Activated CD4-positive, alpha-beta T cell treated with anti-CD3 and anti-CD28 coated beads, Interleukin-10, Interleukin-2, amounts not matched to agents 100 ng/mL and 50 ng/mL, durations not matched to agents 16 hours and 8 hours (primary cell): ENCODE measurements around the gene JAKMIP1.
A peak's percentile ranks its signal among the peaks of the same experiment; 100 is the strongest.

Experiments
- DNase-seq: peaks from one replicate; pipeline ENCODE4 v3.0.0-alpha.2; 2020

JAKMIP1 gene

DNA sequence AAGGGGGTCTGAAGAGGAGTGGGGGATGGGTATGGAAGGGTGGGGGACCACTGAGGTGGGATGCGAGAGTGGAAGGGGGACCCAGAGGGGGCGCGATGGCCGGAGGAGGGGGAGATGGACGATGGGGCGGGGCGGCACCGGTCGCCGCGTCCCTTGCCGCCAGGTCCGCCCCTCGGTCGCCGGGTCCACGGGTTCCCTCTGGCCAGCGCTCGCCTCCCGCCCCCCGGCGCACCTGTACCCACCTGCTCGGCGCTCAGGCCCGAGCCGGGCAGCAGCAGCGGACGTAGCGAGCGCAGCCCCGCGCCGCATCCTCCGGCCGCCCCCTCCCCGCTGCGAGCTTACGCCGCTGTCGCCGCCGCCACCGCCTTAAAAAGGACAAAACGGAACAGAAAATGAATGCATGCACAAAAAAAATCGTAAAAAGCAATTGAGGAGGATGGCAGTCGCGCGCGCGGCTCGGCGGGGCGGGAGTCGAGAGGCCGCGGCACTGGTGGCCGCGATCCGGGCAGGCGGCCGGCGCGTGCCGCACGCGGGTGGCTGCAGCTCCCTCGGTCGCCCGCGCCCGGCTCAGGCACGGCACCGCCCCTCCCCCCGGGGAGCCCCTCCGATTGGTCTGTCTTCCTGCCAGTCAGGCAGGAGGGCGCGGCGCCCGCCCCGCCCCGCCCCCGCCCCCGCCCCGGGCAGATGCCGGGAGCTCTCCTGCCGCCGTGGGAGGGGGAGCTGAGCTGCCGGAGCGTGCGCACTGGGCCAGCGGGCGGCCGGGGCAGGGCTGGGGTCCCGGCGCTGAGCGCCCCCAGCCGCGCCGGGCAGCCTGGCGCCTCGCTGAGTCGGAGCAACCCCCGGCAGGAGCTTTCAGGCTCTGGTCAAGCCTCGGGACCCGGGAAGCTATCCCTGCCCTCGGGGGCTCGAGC lies at the start of gene JAKMIP1:
Gene JAKMIP1 (minus strand): TSS at position 539 of the 911 bp plus-strand sequence. CDS start 87,699 bp downstream, outside the sequence.
- peak; percentile 95 for DNase-seq

DNA sequence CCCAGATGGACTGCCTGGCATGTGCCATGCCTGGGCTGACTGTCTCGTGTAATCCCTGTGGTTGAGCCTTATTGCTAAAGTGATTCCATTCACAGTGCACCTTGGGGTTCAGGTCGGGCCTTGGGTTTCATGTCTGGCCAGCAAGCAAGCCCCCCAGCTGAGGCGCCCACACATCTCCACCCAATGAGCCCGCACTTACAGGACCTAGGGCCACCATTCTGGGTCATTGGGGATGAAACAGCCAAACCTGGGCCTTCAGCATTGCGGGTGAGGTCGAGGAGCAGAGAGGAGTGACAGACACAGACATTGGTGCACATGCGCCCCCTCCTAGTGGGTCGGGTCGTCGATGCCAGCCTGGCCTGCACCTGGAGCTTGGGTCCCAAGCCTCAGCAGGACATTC lies 48.0 kb upstream of the JAKMIP1 start:
- DNase-seq, result no peak

DNA sequence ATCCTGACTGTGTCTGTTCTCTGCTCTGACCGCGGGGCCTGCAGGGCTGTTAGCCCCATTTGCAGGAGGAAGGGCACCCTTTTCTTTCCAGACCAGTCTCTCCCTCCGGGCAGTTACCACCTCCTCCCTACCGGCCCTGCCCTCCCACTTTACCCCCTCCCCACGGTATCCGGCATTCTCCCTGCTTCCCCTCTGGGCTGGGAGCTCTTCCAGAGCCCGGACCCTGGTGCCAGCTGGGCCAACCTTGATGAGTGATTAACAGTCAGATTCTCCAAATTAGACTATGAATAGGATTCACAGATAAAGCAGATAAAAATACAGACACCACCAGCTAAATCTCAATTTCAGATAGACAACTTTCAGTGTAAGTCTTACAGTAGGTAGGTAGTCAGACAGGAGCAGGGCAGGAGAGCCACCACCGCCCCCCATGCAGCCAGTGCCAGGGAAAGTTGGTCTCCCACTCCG lies 45.9 kb upstream of the JAKMIP1 start:
- no peak for DNase-seq

DNA sequence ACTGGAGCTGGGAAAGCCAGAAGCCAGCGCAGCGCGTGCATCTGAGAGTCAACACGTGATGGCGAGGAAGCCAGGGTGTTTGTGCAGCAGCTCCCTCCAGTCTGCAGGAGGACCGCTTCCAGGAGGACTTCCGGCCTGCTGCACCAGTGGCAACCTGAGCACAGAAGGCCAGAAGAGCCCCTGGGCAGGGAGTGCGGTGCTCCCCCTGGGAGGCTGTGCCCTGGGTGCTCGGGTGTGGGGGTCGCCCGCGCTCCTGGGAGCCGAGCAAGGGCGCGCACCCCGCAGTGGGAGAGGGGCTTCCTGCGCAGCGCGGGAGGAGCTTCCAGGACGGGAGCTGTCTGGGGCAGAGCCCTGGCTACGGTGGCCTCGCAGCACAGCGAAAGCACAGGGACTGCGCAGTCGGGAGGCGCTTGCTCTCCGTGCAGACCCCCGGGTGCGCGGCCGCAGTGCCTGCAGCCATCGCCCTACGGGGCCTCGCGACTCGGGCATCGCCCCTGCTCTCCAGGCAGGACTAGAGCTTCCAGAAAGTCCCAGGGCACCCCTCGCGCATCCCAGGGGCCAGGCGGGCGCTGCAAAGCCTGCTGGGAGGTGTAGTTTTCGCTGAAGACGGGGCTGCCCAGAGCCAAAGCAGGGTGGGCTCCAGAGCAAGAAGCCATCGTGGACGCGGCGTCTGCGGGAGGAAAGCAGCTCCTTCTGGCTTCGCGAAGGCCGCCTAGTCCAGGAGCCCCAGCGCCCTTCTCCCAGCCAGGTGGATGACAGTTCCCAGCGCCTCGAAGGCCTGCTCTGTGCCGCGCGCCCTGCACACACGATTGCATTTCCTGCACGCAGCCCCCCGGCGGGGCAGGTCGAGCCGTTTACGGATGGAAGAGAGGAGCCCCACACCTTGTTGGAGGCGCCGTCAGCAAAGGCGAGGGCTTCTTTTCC lies 45.2 kb upstream of the JAKMIP1 start:
- DNase-seq, result no peak

DNA sequence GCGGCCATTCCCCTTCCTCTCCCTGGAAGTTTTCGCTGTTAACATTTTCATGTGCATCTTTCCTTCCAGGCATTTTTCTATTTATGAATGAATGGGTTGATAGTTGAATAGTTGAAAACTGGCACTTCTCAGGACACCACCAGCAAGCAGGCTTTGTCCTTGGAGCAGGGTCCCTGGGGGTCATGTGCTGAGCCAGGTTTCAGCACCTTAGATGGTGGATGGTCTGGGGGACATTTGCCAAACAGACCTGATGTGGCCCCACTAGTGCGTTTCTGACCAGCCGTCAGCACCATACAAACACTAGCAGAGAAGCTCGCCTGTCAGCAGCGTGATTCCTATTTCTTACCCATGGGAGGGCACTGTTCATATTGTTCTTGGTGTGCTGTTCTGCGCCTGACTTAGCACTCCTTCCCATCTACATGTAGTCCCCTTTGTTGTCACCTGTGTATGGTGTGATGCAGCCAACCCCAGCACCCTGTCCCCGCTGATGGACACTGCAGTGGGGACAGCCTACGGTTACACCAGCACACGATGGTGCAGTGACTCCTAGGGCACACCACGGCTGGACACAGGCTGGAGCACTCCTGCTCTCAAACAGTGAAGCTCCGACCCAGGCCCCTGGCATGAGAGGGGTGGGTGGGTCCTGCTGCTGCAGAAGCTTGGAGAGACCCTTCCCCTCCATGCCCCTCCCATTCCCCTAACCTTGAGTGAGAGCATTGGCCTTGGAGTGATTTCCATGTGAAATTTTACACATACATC lies 42.1 kb upstream of the JAKMIP1 start:
- DNase-seq, result no peak

DNA sequence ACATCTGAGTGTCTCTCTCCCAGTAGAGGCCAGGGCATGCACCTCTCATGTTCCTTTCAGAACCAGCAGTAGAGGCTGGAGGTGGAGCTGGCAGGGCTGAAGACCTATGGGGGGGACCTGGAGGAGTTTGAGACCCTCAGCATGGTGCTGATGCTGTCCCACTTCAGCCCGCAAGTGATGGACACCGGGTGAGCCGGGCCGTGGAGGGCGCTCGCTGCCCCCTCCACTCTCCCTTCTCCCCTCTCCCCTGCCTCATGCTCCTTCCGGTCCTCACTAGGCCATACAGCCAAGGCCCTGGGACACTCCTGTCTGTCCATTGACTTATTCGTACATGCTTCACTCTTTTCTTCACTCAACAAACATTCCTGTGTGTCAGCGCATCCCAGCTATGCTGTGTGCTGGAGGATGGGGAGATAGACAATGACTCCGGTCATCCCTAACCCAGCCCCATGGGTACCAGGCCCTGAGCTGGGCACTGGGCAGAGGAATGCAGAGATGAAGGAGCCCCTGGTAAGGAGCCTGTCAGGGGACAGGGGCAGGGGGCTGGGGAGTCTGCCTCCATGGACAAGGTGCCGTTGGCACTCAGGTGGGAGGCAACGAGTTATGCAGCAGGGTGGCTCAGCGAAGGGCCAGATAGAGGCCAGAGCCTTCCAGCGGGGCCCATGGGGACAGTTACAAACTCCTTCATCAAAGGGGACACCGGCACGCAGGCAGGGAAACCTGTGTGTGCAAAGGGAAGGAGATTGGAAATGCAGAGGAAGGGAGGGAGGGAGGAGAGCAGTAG lies 40.9 kb upstream of the JAKMIP1 start:
- no peak for DNase-seq

DNA sequence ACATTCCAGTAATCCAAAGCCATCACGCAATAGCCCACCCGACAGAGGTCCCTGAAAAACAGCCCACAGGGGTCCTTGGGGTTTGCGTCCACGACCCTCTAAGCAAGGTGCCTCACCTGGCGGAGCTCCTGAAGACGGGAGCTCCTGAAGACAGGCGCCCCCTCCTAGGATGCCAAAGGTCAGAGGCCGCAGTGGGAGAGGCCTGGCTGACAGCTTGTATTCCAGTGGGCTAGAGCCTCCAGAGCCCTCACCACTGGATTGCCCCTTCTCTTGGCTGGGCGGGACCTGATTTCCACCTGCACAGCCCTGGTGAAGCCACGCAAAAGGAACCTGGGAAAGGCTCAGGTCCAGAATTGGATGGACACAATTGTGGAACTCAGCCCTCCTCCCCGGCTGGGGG lies 39.6 kb upstream of the JAKMIP1 start:
- no peak for DNase-seq

DNA sequence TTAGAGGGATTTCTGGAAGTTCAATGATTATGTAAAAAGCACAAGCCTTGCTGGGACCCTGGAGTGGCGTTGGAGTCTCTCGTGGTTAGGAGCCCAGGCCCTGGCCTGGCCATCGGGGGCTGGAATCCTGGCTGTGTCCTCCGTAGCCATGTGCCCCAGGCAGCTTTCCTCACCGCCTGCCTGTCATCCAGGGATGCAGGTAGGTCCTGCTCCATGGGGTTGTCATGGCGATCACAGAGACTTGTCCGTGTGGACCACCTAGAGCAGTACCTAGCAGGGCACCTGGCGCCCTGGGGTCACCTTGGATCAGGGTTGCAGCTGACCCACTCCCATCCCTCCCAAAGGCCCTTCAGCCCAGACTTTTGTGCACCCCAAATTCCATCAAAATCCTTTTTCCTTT lies 39.1 kb upstream of the JAKMIP1 start:
- no peak for DNase-seq

DNA sequence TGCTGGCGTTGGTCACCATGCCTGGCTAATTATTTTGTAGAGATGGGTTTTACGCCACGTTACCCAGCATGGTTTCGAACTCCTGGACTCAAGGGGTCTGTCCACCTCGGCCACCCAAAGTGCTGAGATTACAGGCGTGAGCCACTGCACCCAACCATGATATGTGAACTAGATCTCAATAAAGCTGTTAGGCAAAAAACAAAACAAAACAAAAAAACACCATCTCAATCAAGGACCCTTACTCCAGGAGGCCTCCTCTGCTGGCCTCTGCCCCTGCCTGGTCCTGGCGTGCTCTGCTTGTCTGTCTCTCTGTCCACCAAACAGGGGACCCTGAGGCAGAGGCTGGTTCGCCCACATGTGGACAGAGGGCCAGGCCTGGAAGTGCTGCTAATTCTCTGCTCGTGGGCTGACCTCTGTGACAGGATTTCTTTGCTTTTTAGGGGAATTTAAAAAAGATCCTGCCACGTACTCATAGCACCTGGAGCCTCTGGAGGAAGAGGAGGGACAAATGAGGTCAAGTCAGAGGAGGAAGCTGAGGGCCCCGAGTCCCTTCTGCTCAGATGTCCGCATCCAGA lies 36.6 kb upstream of the JAKMIP1 start:
- no peak for DNase-seq

DNA sequence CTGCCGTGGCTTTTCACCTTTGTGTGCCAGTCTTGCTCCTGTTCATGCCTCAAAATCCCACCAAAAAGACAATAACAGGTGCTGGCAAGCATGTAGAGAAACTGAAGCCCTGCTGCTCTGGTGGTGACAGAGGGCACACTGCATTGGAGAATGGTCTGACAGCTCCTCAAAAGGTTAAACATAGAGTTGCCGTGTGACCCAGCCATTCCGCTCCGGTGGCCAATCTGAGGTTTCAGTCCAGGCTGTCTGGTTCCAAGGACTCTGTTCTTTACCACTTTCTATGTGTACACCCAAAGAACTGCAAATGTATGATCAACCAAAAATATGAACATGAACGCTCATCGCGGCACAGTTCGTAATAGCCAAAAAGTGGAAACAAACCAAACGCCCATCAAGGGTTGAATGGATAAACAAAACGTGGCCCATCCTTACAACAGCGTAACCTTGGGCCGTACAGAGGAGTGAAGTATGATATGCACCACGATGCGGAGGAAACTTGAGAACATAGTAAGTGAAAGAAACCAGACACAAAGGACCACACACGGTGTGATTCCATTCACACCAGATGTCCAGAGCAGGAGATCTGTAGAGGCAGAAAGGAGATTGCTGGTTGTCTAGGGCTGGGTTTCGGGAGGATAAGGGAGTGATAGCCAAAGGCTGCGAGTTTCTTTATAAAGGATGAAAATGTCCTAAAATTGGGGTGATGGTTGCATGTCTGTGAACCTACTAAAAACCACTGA lies 35.7 kb upstream of the JAKMIP1 start:
- DNase-seq, result no peak

DNA sequence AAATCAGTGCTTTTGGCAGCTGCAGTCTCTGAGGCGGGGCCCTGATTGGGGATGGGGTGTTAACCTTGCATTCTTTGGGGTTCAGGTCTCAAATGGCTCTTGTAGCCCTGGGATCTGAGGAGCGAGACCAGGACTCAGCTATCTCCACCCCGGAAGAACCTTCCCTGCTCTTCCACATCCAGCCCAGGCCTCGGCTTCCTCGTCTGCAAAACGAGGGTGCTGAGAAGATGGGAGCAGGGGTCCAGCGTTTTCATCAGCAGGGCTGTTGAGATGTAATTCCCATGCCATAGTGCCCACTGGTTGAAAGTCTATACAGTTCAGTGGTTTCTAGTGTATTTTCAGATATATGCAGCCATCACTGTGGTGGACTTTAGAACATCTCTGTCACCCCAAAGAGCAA lies 34.7 kb upstream of the JAKMIP1 start:
- no peak for DNase-seq

DNA sequence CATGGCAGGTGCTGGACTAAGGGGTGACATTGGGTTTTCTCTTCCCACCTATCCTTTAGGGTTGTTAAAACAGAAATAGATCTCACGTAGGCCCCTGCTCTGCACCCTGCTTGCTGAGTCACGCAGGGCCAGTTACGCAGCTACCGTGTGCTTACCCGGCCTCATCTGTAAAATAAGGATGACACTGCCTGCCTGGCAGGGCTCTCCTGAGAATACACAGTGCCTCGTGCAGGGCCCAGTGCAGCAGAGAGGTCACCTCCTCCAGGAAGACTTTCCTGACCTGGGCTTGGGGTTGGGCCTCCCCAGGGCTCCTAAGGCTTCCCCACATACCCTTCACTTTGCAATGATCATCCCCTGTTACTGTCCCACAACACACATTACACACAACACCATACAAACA lies 33.6 kb upstream of the JAKMIP1 start:
- DNase-seq, result no peak

DNA sequence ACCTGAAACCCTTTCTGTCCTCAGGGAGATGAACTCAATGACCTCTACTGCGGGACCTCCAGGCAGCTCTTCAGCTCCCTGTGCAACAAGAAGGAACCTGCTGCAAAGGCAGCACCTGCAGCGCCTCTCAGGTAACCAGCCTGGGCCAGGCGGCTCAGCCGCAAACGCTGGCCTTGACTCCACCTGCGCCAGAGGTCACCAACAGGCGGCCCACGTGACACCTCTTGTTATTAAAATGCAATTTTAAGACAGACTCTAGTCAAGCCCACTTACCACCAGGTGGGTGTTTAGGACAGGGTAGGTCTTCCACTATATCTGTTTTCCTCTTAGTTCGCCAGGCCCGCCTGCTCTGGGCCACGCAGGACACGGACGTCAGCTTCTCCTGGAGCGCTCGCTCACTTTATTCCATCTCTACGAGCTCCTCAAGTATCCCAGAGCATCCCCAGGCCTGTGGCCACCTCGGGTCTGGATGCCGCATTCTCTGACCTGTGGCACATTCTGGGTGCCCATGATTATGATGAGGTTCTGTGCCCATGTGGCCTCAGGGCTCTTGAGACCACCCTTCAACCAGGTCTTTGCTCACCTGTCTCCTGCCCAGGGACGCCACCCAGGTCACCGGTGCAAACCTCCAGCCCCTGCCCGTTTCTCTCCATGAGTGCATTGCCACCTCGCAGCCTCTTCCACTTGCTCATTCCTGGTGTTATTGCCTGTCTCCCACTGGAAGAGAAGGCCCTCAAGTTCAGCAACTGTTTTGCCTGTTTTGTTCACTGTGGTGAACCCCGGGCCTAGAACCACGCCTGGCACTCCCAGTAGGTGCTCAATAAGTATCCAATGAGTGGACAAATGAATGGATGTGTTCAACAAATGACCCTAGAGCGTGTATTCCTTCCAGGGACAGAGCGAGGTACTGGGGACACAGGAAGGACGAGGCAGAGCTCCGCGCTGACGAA lies 32.8 kb upstream of the JAKMIP1 start:
- no peak for DNase-seq

DNA sequence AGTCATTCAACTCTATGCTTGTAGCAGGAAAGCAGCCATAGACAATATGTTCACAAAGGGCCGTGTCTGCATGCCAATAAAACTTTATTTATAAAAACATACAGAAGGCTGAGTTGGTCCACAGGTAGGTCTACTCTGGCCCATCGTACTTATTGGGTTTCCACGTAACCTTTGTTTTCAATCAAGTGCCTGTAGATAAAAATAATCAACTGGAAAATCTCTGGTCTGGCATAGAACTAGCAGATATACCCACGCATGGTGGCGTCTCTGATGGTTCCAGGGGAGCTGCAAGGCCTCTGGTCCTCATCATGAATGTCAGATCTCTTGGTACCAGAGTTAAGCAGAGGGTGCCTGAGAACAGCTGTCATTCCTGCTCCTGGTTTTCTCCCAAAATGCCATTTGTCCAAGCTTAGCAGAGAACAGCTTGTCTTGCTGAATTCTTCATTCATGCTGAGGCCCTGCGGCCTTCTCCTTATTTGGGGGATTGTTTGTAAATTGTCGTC lies 31.4 kb upstream of the JAKMIP1 start:
- DNase-seq, result no peak

DNA sequence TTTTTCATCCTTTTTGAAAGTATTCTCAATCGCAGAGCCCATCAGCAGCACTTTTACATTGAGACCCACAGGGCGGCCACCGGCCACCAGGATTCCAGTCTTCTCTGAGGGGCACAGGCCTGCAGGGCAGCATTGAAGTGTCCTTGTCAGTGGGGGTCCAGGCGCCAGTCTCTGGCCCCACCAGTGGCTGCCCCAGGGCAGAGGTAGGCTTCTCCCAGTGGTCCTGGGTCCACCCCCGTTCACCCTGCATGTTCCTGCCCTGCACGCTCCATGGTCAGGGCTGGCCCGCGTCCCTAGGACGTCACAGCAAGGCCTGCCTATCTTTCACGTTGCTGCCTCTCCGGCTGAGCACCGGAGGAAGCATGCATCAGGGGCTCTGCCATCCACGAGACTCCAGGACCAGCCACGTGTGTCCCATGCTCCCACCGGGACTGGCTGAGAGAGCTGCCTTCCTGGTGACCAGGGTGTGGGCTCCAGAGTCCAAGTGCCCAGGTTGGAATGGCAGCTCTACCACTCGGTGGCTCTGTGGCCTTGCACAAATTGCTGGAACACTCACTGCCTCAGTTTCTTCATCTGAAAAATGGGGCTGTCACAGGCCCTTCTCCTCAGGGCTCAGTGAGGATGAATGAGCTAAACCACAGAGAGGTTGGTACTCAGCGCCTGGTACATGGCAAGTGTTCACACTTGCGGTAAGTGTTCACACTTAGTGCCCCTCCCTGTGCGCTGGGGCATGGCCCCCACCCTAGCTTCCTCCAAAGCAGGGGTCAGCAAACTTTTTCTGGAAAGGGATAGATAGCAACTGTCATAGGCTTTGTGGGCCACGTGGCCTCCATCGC lies 30.7 kb upstream of the JAKMIP1 start:
- DNase-seq, result no peak

DNA sequence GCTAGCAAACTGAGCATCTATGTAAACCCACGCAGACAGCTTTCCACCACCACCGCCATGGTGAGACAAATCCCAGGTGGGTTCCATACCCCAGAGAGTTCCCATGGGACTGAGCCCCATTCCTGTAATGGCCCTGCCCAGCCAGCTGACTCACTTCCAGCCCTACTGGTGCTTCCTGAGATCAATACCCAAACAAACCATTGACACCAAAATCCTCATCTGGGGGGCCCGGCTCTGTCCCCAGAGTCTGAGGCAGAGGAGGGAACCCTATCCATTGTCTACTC lies 30.1 kb upstream of the JAKMIP1 start:
- no peak for DNase-seq

DNA sequence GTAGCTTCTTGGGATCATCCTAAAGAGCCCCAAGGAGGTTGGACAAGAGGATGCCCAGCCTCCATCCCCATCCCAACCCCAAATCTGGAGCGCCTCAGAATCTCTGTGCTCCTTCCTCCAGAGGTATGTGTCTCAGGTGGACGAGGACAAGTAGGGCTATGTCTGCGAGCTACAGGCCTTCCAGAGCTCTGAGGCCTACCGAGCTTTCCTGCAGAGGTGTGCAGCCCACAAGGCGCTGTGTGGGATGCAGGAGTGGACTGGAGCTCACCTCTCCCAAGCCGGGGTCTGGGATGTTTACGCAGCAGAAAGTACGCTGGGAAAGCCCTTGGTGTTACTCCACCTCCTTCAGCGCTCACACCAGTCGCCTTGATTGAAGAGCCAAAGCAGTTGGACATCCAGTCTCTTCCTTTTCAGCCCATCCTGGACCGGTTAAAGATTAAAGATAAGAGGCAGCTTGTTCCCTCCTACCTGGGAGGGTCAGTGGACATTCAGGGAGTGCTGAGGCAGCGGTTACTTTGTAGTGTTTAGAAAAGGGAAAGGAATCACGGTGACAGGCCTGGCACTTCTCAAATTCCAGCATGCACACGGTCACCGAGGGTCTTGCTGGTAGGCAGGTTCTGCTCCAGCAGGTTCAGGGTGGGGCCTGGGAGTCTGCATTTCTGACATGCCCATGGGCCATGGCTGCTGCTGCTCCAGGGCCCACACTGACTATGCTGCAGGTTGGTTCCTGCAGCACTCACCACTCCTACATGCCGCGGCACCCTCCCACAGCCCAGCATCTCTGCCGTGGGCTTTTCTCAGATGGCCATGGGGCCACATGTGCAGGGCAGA lies 29.5 kb upstream of the JAKMIP1 start:
- DNase-seq, result no peak

DNA sequence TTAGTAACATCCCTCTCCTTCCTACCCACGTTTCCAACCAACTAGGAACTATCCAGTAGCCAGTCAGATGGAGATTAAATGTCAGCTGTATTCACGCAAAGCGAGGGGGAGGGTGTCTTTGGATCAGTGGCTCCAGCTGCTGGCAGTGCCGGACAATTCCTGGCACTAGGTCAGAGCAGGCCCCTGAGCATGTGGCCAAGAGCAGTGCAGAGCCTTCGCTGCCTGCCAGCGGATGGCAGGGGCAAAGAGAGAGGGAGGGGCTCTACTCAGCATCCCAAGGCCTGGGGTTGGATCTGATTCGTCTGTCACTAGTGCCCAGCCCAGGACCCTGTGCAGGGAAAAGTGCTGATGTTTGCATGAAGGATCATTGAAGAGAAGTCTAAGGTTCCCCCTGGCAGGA lies 28.7 kb upstream of the JAKMIP1 start:
- DNase-seq, result no peak
